Duodenal mucosa (tissue), 2 donors: ENCODE measurements around the gene CEP350.

Source experiments
- H3K27ac ChIP-seq: one replicate; pipeline ENCODE4 v1.7.0; 2013; ENCODE audit warnings: low read depth, low read length
- H3K27me3 ChIP-seq, 2 donors: one replicate each; pipeline ENCODE4 v1.7.0; 2013; ENCODE audit warnings: low read length in 2 of 2, control low read depth in 1 of 2; ENCODE audit not compliant: insufficient read depth in 2 of 2, control insufficient read depth in 1 of 2
- H3K36me3 ChIP-seq, 2 donors: one replicate each; pipeline ENCODE4 v1.7.0; 2013; ENCODE audit warnings: low read length in 2 of 2, control low read depth in 1 of 2; ENCODE audit not compliant: insufficient read depth in 2 of 2, control insufficient read depth in 1 of 2
- H3K4me1 ChIP-seq, 2 donors: one replicate each; pipeline ENCODE4 v1.7.0; 2013; ENCODE audit warnings: low read length in 2 of 2, control low read depth in 1 of 2; ENCODE audit not compliant: insufficient read depth in 2 of 2, control insufficient read depth in 1 of 2
- H3K4me3 ChIP-seq, 2 donors: one replicate each; pipeline ENCODE4 v1.7.0; 2013; ENCODE audit warnings: low read length in 2 of 2, low read depth in 1 of 2
- H3K9ac ChIP-seq, 2 donors: one replicate each; pipeline ENCODE4 v1.7.0; 2013; ENCODE audit warnings: low read length in 2 of 2, low read depth in 1 of 2
- H3K9me3 ChIP-seq, 2 donors: one replicate each; pipeline ENCODE4 v1.7.0; 2013; ENCODE audit warnings: low read length in 2 of 2, control low read depth in 1 of 2; ENCODE audit not compliant: control insufficient read depth in 1 of 2

CEP350 gene, protein sequence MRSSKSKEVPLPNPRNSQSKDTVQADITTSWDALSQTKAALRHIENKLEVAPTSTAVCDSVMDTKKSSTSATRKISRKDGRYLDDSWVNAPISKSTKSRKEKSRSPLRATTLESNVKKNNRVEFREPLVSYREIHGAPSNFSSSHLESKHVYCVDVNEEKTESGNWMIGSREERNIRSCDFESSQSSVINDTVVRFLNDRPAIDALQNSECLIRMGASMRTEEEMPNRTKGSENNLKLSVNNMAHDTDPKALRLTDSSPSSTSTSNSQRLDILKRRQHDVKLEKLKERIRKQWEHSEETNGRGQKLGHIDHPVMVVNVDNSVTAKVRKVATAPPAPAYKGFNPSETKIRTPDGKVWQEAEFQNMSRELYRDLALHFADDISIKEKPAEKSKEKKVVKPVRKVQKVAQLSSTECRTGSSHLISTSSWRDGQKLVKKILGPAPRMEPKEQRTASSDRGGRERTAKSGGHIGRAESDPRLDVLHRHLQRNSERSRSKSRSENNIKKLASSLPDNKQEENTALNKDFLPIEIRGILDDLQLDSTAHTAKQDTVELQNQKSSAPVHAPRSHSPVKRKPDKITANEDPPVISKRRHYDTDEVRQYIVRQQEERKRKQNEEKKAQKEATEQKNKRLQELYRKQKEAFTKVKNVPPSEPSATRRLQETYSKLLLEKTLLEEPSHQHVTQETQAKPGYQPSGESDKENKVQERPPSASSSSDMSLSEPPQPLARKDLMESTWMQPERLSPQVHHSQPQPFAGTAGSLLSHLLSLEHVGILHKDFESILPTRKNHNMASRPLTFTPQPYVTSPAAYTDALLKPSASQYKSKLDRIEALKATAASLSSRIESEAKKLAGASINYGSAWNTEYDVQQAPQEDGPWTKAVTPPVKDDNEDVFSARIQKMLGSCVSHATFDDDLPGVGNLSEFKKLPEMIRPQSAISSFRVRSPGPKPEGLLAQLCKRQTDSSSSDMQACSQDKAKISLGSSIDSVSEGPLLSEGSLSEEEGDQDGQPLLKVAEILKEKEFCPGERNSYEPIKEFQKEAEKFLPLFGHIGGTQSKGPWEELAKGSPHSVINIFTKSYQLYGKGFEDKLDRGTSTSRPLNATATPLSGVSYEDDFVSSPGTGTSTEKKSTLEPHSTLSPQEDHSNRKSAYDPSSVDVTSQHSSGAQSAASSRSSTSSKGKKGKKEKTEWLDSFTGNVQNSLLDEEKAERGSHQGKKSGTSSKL (N-terminal part only)

DNA sequence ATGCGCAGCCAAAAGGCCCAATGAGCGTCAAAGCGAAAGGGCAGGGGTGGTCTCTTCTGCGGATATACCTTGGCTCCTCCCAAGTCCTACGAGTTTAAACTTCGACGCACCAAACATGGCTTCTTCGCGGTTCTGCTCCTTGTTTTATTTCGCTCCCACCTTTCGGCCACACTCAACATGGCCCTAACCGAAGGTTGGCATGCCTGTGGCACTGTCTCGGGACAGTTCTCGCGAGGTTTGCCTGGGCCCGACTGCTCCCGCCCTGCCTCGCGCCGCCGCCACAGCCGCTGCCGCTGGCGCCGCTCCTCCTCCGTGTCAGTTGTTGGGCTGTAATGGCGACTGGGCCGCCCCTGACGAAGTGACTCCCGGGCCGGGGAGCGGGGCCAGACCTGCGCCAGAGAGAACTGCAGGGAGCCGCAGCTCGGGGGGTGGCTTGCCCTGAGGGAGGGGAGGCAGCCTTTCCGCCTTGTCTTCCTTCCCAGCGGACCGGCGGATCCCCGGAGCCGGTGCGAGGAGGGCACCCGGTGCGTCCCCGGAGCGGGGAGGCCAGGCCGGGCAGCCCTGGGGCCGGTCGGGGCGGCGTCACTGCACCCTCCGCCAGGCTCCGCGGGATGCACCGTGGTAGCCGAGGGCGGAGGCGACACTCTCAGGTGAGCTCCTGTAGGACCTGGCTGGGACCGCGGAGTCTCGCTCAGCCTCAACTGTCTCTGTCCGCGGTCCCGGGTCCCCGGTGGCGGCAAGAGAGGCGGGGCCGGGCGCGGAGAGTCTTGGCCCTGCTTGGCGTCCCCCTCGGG lies at the start of gene CEP350:
Gene CEP350 (plus strand): TSS at position 318 of the 794 bp plus-strand sequence. CDS start 31,372 bp downstream, outside the sequence.
- Histone ChIP-seq H3K36me3 (no peaks in the 10 kb centered on the region), H3K27me3 (no peaks in the 10 kb centered on the region), H3K4me1 (peaks cover 25 to 27% of the 10 kb centered on the region in 2 donors), H3K4me3 (peak within 1 kb of the TSS; percentile 92 to 95), H3K9me3 (no peaks in the 10 kb centered on the region), H3K27ac (peak within 1 kb of the TSS; percentile 89), H3K9ac (peak within 1 kb of the TSS; percentile 84 to 94)

DNA sequence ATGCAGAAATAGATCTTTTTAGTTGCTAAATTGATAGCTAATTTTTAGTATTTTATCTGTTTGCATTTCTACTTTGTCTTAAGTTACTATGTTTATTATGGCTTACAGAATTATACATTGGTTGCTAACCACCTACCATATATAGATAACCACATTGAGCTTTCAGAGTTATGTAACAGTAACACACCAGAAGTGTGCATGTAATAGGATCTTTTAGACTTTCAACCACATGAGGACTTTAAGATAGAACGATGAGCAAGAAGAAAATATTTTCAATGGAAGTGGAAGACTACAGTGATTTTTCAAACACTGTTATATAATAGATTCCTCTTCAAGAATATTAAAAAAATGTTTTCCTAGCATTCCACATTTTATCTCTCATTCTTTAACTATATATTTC lies 43.7 kb upstream of the CEP350 start:
- Histone ChIP-seq H3K9ac (no peak overlapping the region), H3K4me1 (no peaks in the 10 kb centered on the region), H3K9me3 (no peaks in the 10 kb centered on the region), H3K36me3 (peaks cover 18 to 48% of the 10 kb centered on the region in 2 donors), H3K4me3 (no peak overlapping the region), H3K27ac (no peak overlapping the region), H3K27me3 (no peaks in the 10 kb centered on the region)

DNA sequence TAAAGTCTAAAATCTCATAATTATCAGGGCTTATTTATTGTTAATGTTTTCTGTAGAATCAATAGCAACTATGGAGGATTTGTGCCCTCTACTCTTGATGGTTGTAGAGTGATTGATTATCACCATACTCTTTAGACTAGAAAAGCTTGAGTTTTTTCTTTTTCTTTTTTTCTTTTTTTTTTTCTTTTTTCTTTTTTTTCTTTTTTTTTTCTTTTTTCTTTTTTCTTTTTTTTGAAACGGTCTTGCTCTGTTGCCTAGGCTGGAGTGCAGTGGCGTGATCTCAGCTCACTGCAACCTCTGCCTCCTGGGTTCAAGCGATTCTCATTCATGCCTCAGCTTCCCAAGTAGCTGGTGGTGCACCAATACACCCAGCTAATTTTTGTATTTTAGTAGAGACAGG lies 42.8 kb upstream of the CEP350 start:
- H3K4me1 ChIP-seq: no peaks in the 10 kb centered on the region
- no peak overlapping the region for H3K4me3 ChIP-seq
- no peaks in the 10 kb centered on the region for H3K27me3 ChIP-seq
- H3K36me3 ChIP-seq: peaks cover 18 to 45% of the 10 kb centered on the region in 2 donors
- H3K27ac ChIP-seq: no peak overlapping the region
- no peaks in the 10 kb centered on the region for H3K9me3 ChIP-seq
- H3K9ac ChIP-seq: no peak overlapping the region

DNA sequence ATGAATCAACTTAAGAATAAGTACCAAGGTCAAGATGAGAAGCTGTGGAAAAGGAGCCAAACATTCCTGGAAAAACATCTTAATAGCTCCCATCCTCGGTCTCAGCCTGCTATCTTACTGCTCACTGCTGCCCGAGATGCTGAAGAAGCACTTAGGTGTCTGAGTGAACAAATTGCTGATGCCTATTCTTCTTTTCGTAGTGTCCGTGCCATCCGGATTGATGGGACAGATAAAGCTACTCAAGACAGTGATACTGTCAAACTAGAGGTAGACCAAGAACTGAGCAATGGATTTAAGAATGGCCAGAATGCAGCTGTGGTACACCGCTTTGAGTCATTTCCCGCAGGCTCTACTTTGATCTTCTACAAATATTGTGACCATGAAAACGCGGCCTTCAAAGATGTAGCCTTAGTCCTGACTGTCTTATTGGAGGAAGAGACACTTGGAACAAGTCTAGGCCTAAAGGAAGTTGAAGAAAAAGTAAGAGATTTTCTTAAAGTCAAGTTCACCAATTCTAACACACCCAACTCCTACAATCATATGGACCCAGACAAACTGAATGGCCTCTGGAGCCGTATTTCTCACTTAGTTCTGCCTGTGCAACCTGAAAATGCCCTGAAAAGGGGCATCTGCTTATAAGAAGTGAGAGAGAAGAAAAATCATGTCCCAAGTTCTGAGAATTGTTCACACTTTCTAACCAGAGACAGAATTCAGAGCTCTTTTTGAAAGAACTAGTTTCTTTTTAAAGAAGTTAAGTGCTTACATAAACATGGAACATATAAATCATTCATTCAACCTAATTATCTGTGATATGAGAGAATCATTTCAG lies 36.8 kb upstream of the CEP350 start:
- Histone ChIP-seq H3K27ac (no peak overlapping the region), H3K9ac (no peak overlapping the region), H3K9me3 (no peaks in the 10 kb centered on the region), H3K4me1 (no peaks in the 10 kb centered on the region), H3K4me3 (no peak overlapping the region), H3K36me3 (peaks cover 22 to 48% of the 10 kb centered on the region in 2 donors), H3K27me3 (no peaks in the 10 kb centered on the region)

DNA sequence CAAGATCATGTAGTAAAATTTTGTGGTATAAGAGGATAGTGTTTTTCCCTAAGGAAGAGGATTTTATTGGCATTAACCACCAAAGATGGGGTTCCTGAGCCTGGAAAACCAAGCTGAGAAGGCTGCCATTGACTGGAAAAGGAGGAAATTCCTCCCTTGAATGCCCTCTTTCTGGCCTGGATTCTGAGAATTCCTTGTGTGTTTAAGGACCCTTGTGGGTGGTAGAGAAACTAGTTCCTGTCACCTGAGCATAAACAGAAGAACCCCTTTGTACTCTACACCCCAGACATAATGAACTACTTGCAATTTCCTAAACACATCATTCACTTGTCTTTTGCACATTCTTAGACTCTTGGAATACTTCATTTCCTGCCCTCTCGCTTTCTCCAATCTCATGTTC lies 33.1 kb upstream of the CEP350 start:
- Histone ChIP-seq H3K4me3 (no peak overlapping the region), H3K27me3 (no peaks in the 10 kb centered on the region), H3K4me1 (no peaks in the 10 kb centered on the region), H3K9ac (no peak overlapping the region), H3K9me3 (no peaks in the 10 kb centered on the region), H3K36me3 (peaks cover 18 to 26% of the 10 kb centered on the region in 2 donors), H3K27ac (no peak overlapping the region)

DNA sequence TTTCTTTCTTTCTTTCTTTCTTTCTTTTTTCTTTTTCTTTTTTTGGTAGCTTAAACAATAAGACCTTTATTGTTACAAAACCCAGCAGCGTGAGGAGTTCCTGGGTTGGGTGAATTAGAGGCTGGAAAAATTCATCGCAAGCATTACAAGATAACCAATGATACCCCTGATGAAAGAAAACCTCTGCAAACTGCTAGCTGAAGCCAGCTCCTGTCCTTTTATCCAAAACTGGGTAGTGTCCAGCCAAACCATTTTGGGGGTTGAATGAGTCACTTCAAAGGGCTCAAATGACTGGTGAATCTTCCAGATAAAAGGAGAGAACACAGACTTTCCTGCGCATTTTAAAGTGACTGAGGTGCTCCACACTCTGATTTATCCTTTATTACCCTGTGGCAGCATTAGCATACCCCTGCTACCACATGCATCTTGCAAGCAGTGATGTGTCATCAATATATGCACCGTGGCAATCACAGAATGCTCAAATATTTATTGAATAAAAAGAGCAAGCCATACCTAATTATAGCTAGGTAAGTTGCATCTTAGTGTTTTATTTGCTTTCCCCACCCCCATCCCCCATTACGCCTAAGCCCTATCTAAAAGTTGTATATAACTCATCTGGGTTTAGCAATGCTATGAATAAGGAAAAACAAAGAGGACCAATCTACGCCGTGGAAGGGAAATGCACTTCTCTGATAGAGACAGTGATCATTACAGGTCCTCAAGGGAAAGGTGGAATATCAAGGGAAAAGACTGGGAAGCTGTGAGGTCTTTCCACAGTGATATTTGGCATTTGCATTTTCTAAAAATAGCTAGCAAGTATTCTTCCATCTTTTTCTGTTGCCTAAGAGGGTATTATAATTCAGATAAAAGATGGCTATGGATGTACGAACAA lies 32.4 kb upstream of the CEP350 start:
- Histone ChIP-seq H3K27me3 (no peaks in the 10 kb centered on the region), H3K9me3 (no peaks in the 10 kb centered on the region), H3K4me3 (no peak overlapping the region), H3K27ac (no peak overlapping the region), H3K4me1 (no peaks in the 10 kb centered on the region), H3K36me3 (peaks cover 17 to 26% of the 10 kb centered on the region in 2 donors), H3K9ac (no peak overlapping the region)

DNA sequence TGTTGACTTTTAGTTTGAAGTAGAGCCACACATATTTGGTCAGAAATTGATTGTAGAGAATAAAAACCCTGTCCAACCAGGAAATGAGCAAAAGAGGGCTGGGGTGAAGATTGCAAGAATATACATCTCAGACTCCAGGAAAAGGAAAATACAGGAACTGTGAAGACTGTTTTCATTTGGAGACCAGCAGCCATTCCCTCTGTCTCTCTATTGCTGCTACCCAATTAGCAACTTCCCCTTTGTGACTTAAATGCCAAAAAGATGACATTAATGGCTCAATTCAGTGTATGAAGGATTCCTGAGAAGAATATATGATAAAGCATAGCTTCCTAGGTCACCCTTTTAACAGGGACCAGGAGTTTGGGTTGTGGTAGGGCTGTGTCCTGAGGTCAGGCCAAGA lies 31.6 kb upstream of the CEP350 start:
- H3K27me3 ChIP-seq: no peaks in the 10 kb centered on the region
- peaks cover 9 to 18% of the 10 kb centered on the region in 2 donors for H3K36me3 ChIP-seq
- no peaks in the 10 kb centered on the region for H3K9me3 ChIP-seq
- H3K27ac ChIP-seq: no peak overlapping the region
- no peaks in the 10 kb centered on the region for H3K4me1 ChIP-seq
- no peak overlapping the region for H3K9ac ChIP-seq
- H3K4me3 ChIP-seq: no peak overlapping the region

DNA sequence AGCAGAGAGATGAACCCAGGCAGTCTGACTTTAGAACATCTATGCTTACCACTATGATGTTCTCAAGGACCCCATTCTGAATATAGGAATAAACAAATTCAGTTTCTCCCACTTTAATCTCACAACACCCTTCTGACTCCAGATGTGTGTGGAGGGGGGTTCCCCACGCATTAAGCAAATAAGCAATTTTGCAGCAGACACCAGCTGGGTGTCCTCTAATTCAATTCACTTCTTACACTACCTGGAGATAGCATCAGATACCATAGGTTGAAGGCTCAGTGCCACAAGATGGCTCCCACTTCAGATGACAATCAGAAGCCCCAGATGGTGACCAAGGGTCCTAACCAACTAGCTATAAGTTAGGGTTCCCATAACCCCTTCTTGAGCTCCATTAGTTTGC lies 30.3 kb upstream of the CEP350 start:
- no peak overlapping the region for H3K4me3 ChIP-seq
- H3K4me1 ChIP-seq: no peaks in the 10 kb centered on the region
- no peaks in the 10 kb centered on the region for H3K9me3 ChIP-seq
- no peak overlapping the region for H3K27ac ChIP-seq
- H3K9ac ChIP-seq: no peak overlapping the region
- H3K36me3 ChIP-seq: peaks cover under 1 to 7% of the 10 kb centered on the region in 2 donors
- no peaks in the 10 kb centered on the region for H3K27me3 ChIP-seq
